Activated naive CD4-positive, alpha-beta T cell treated with anti-CD3 and anti-CD28 coated beads, Interleukin-2, amount 50 U/mL, for 72 hours (primary cell): Measurements from ENCODE around the gene LAMB4. TPM values are rescaled to one million over a fixed set of nuclear protein-coding genes. Genes with fewer than 3 reads are reported as not detected.

Source experiments
- ATAC-seq, 2 donors: fragments of 150-1000 bp; cut with Tn5 transposase; 2 replicates each; pipeline ENCODE4 v1.10.0; 2021; ENCODE audit warnings: mild to moderate bottlenecking in 2 of 2, moderate library complexity in 2 of 2
- DNase-seq, 2 donors: peaks; one replicate each; pipeline ENCODE4 v3.0.0; 2021 to 2022; ENCODE audit warnings: low spot score in 2 of 2
- H3K27ac Mint-ChIP-seq, 2 donors: one replicate each; pipeline ENCODE4 v1.8.0; 2022; ENCODE audit warnings: mild to moderate bottlenecking in 2 of 2, mixed read lengths in 2 of 2
- H3K36me3 Mint-ChIP-seq, 2 donors: one replicate each; pipeline ENCODE4 v1.8.0; 2022; ENCODE audit warnings: mixed read lengths in 2 of 2
- H3K9me3 Mint-ChIP-seq, 2 donors: one replicate each; pipeline ENCODE4 v1.8.0; 2022; ENCODE audit warnings: mixed read lengths in 2 of 2
- total RNA-seq, 2 donors: library from RNA; stranded (reverse); gene quantifications; one replicate each; pipeline ENCODE4 v1.2.3, GENCODE V29; 2022

Gene LAMB4, protein sequence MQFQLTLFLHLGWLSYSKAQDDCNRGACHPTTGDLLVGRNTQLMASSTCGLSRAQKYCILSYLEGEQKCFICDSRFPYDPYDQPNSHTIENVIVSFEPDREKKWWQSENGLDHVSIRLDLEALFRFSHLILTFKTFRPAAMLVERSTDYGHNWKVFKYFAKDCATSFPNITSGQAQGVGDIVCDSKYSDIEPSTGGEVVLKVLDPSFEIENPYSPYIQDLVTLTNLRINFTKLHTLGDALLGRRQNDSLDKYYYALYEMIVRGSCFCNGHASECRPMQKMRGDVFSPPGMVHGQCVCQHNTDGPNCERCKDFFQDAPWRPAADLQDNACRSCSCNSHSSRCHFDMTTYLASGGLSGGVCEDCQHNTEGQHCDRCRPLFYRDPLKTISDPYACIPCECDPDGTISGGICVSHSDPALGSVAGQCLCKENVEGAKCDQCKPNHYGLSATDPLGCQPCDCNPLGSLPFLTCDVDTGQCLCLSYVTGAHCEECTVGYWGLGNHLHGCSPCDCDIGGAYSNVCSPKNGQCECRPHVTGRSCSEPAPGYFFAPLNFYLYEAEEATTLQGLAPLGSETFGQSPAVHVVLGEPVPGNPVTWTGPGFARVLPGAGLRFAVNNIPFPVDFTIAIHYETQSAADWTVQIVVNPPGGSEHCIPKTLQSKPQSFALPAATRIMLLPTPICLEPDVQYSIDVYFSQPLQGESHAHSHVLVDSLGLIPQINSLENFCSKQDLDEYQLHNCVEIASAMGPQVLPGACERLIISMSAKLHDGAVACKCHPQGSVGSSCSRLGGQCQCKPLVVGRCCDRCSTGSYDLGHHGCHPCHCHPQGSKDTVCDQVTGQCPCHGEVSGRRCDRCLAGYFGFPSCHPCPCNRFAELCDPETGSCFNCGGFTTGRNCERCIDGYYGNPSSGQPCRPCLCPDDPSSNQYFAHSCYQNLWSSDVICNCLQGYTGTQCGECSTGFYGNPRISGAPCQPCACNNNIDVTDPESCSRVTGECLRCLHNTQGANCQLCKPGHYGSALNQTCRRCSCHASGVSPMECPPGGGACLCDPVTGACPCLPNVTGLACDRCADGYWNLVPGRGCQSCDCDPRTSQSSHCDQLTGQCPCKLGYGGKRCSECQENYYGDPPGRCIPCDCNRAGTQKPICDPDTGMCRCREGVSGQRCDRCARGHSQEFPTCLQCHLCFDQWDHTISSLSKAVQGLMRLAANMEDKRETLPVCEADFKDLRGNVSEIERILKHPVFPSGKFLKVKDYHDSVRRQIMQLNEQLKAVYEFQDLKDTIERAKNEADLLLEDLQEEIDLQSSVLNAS (N-terminal part only)
- total RNA-seq: not detected

DNA sequence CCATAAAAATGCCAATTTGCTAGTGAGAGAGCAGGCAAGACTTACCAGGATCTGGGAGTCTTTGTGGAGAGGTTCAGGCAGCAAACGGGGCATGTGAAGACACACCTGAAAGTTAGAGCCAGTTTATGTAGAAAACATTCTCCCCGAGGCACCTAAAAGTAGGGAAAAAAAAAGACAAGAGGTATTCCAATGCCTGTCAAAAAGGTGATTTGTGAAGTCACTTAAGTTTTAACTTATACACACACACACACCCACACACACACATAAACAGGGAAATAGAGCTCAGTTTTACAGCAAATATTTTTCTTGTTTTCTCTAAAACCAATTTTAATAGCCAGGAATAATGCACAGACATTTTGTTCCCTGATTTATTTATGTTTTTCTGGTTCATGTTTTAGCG, at the start of gene LAMB4:
TSS of gene LAMB4 (minus strand) at position 101 of the 400 bp plus-strand sequence. CDS start 7,197 bp downstream, outside the sequence.
- ATAC-seq (no peak), DNase-seq (no peak)
- Mint-ChIP-seq H3K9me3 (no peaks in the 10 kb centered on the region), H3K27ac (no peak within 1 kb of the TSS), H3K36me3 (no peaks in the 10 kb centered on the region)

DNA sequence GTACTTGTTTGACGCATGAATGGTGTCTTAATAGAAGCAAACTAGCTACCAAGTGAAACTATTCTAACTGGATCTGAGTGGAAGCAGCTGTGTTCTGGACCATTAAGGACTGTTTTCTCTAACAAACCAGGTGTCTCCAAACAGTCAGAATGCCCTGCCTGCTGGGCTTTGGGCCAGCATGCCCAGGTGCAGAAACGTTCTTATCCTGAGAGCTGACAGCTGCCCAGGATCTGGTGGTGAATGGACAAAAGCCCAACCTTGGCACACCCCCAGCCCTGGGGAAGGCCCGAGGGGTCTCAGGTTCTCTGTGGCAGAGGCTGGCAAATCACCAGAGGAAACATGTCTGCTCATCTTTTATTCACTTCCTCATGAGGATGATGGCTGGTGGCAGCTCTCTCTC, 48.2 kb upstream of the LAMB4 start:
- ATAC-seq (no peak), DNase-seq (no peak)
- no peaks in the 10 kb centered on the region for H3K9me3 Mint-ChIP-seq
- H3K36me3 Mint-ChIP-seq: no peaks in the 10 kb centered on the region
- no peak overlapping the region for H3K27ac Mint-ChIP-seq

DNA sequence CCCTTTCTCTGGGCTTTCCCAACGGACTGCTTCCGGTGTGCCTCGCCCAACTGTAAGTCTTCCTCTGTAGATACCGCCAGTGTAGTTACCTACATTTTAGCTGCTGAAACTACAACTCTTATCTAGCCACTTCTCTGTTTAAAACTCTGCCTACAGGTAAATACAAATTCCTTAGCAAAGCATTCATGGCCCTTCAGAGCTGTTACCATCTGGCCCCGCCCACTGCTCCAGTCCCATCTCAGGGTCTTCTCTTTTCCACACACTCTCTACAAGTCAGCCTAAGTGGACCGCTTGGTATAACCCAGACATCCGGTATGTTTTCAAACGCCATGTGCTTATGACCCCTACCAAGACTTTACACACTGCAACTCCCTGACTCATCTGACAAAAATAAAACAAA, 41.0 kb upstream of the LAMB4 start:
- Mint-ChIP-seq H3K9me3 (no peaks in the 10 kb centered on the region), H3K36me3 (no peaks in the 10 kb centered on the region), H3K27ac (no peak overlapping the region)
- ATAC-seq (no peak), DNase-seq (no peak)

DNA sequence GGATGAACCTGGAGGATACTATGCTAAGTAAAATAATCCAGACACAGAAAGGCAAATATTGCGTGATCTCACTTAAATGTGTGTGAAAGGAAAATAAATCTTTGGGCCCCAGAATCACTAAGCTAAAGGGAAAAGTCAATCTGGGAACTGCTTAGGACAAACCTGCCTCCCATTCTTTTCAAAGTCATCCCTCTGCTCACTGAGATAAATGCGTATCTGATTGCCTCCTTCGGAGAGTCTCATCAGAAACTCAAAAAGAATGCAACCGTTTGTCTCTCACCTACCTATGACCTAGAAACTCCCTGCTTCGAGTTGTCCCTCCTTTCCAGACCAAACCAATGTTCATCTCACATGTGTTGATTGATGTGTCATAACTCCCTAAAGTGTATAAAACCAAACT, 40.1 kb upstream of the LAMB4 start:
- DNase-seq (no peak), ATAC-seq (no peak)
- Mint-ChIP-seq H3K36me3 (no peaks in the 10 kb centered on the region), H3K9me3 (no peaks in the 10 kb centered on the region), H3K27ac (no peak overlapping the region)

DNA sequence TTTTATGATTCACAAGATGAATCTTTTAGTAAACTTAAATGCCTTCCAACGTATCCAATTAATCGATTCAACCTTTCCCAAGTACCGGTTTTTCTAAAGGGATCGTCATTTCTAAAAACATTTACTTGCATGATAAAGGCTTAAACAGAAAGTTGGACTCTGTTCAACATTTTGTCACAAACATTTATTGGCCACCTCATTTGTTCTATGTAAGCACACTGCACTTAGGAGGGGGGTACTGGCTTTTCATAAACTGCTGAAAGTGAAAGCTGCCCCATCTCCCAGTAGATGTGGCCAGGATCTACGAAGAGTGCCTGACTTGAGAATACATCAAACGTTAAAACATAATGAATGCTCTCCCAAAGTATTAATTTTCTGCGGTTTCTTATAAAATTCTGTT, 37.3 kb upstream of the LAMB4 start:
- Mint-ChIP-seq H3K36me3 (no peaks in the 10 kb centered on the region), H3K9me3 (peaks cover 0 to 4% of the 10 kb centered on the region in 2 donors), H3K27ac (no peak overlapping the region)
- ATAC-seq (no peak), DNase-seq (no peak)

DNA sequence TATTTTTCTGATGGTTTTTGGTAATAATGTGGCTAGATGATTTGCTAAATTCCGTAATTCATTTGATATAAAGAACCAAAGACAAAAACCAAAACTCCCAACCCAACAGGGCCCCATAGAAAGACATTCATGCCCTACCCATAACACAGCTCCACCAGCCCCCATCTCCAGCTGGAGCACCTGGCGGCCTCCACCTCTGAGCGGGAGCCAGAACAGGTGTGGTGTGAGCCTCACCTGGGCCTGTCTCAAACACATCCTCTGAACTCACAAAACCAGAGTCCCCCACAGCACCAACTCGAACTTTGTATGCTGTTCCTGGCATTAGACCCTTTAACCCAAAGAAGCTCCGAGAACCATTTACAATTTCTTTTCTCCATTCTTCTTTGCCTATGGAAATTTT, 36.5 kb upstream of the LAMB4 start:
- H3K36me3 Mint-ChIP-seq: no peaks in the 10 kb centered on the region
- H3K9me3 Mint-ChIP-seq: peaks cover 0 to 4% of the 10 kb centered on the region in 2 donors
- DNase-seq (no peak), ATAC-seq (no peak)
- no peak overlapping the region for H3K27ac Mint-ChIP-seq

DNA sequence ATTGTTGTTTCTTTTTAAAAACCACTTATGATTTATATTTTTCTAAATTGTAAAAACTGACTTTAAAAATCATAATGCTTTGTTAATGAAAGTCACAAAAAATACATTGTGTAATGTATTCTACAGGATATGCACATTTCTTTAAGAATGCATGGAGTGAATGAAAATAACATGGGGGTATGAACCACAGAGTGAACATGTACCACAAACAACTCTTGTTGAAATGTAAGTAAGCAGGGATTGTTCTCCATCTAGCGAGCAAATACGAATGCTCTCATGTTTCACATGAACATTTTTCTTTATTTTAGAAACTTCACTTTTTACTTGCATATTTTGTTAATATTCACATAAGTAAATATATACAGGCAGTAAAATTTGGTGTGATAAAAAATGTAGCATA, 35.6 kb upstream of the LAMB4 start:
- H3K36me3 Mint-ChIP-seq: no peaks in the 10 kb centered on the region
- ATAC-seq (no peak), DNase-seq (no peak)
- H3K9me3 Mint-ChIP-seq: peaks cover 0 to 4% of the 10 kb centered on the region in 2 donors
- H3K27ac Mint-ChIP-seq: no peak overlapping the region

DNA sequence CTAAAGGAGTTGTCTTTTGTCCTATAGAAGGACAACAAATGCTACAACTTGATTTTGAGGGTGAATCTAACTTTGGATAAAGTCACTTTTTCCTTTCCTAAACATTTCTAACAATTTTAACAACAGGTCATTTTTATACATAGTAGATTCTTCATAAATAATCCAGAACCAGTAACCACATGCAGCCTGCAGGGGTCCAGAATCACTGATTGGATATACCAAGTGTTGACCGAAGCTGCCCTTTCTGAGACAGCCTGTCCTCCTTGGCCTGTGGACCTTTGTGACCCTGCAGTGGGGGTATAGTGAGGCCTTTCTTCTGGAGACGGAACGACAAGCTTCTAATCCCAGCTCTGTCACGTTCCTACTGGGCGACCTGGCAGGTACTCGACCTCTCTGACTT, 34.8 kb upstream of the LAMB4 start:
- ATAC-seq (no peak), DNase-seq (no peak)
- Mint-ChIP-seq H3K27ac (no peak overlapping the region), H3K9me3 (peaks cover 0 to 4% of the 10 kb centered on the region in 2 donors), H3K36me3 (no peaks in the 10 kb centered on the region)

DNA sequence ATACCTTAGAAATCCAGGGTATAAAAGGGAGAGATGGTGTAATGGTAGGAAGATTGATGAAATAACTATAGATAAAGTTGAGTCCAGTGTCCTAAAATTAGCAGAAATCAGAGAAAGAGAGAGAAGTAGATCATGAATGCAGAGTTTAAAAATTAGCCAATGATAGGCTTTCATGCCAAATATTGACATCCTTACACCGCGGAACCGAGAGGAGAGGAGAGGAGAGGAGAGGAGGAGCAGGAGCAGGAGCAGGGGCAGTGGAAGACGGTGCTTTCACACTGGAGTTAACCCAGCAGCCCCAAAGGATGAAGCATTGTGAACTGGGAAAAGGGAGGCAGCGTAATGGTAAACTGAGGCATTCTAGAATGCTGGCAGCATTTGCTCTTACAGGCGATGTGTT, 34.2 kb upstream of the LAMB4 start:
- H3K9me3 Mint-ChIP-seq: peaks cover 0 to 4% of the 10 kb centered on the region in 2 donors
- H3K27ac Mint-ChIP-seq: no peak overlapping the region
- H3K36me3 Mint-ChIP-seq: no peaks in the 10 kb centered on the region
- DNase-seq (no peak), ATAC-seq (no peak)

DNA sequence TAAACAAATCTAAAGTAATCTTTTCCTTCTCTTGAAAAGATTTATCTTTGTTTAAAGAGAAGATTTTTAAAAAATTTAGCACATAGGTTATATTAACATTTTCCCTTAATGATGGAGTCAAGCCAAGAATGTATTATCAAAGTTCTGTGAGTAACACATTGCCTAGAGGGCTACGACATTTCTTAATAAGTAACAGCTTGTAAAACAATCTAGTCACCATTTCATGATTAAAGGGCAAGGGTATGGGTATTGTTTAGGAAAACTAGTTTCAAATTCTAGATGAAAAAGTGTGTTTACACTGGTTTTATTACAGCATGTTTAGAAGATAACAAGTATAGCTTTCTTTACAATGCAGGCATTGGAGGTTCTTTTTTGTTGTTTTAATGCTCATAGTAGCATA, 28.6 kb upstream of the LAMB4 start:
- peaks cover 0 to 4% of the 10 kb centered on the region in 2 donors for H3K9me3 Mint-ChIP-seq
- ATAC-seq (no peak), DNase-seq (no peak)
- H3K36me3 Mint-ChIP-seq: no peaks in the 10 kb centered on the region
- no peak overlapping the region for H3K27ac Mint-ChIP-seq

DNA sequence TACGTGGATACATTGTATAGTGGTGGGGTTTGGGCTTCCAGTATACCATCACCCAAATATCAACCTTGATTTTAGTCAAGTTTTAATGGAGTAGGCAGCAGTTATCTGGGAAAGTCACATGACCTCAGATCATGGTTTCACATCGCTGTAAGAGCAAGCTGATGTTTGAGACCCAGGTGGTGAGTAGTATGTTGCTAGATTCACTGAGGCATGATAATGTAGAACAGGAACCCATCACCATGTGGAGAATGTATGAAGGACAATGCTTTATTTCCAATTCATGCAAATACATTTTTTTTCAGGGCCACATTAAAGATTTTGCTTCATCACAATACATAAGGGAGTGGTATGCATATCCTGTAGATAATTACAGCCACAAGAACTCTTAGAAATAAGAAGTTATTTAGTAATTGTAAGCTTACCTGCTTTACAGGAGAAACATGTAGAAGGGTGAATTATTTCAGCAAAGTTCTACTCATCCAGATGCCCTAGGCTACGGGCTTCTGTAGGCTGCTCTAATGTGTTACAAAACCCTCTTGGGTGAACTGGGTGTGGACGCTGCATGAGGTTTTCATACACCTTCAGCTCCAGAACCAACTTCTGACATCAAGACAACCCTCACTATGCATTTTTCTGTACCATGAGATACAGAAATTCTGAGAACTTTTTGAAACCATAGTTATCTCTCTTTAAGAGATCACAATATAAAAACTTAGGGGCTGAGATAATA, 27.6 kb upstream of the LAMB4 start:
- H3K9me3 Mint-ChIP-seq: no peaks in the 10 kb centered on the region

DNA sequence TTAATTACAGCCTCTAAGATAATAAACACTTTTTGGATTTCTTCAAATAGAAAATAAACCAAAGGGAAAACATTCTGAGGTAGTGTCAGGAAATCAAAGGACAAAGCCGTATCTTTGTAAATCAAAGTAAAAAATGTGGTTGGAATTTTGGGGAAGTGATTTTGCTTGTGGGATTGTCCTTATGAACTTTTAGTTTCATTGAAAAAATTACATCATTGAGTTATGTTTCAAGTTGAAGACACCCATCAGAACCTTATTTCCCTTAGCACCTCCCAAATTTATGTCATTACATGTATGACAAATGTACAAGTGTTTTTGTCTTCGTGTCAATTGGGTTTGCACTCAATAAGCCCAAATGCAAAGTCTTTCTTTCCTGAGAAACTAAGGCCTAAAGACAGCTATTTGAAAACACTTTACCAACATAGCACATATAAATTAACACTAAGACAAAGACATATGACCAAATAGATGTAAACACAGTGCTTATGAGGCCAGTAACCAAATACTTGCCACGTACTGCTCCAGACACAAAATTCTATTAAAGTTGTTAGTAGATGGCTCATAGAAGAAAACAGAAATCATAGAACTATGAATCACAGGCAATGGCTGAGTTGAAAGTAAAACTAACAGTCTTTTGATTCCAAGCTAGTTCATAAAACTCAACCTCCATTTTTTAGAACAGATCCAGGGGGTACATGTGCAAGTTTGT, 26.9 kb upstream of the LAMB4 start:
- ATAC-seq: no peak
- Mint-ChIP-seq H3K9me3 (no peaks in the 10 kb centered on the region), H3K36me3 (no peaks in the 10 kb centered on the region), H3K27ac (no peak overlapping the region)
- no peak for DNase-seq

More for the DNA sequence above, 27.6 kb upstream of the LAMB4 start:
- Mint-ChIP-seq H3K27ac (no peak overlapping the region), H3K36me3 (no peaks in the 10 kb centered on the region)
- ATAC-seq: no peak
- DNase-seq: no peak

DNA sequence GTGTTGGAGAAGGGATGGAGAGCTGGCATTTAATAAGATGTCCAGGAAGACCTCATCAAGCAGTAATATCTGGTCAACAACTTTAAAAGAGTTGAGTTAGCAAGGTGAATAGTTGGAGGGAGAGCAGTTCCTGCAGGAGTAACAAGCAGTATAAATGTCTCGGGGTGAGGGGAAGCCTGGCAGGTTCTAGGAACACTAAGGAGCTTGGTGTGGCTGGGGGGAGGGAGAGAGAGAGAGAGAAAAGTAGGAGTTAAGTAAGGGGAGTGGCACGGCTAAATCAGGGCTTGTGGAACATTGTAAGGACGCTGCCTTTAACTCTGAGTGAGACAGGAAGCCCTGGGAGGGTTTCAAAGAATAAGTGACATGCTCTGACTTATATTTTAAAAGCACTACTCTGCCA, 22.0 kb upstream of the LAMB4 start:
- ATAC-seq: no peak
- H3K27ac Mint-ChIP-seq: no peak overlapping the region
- no peak for DNase-seq
- no peaks in the 10 kb centered on the region for H3K36me3 Mint-ChIP-seq
- no peaks in the 10 kb centered on the region for H3K9me3 Mint-ChIP-seq

DNA sequence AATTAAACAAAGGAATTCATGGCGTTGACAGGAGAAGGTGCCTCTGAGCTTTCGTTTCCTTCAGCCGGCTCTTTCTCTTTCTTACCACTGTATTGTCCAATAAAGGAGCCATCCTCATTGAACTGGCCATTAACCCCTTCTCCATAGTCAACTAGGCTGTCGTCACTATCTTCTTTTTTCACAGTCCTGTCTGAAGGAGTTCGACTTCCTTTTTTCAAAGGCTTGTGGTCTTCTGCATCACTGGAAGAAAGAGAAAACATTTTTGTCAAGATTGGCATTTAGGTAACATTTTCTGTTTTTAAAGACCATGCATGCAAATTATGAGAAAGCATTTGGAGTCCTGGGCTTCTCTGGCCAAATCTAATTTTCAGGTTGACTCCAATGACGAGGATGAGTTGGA, 19.7 kb upstream of the LAMB4 start:
- no peaks in the 10 kb centered on the region for H3K36me3 Mint-ChIP-seq
- DNase-seq (no peak), ATAC-seq (no peak)
- H3K9me3 Mint-ChIP-seq: no peaks in the 10 kb centered on the region
- no peak overlapping the region for H3K27ac Mint-ChIP-seq

DNA sequence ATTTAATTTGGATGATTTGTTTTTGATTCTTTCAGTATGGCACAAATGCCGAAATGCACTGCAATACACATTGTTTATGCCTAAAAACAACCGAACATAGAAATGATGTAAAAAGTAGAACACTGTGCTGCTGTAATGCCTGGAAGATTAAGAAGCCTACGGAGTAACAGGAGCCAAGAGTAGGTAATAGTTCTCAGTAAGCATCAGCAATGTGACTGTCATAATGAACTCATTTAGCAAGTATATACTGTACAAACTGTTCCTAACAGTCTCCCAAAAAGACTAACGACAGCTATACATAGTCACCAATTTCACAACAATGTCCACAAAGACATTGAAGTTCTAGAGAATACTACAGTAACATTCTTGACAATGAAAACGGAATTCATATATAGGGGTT, 19.0 kb upstream of the LAMB4 start:
- H3K27ac Mint-ChIP-seq: no peak overlapping the region
- H3K9me3 Mint-ChIP-seq: no peaks in the 10 kb centered on the region
- no peaks in the 10 kb centered on the region for H3K36me3 Mint-ChIP-seq
- DNase-seq (no peak), ATAC-seq (no peak)
